KMS-11 (cell line): ENCODE data around the gene CRACDL.

Source experiments
- H2AFZ ChIP-seq: fragments of 200-600 bp; sonication (generic); 2 replicates; pipeline ENCODE4 v1.6.1; 2016; ENCODE audit warnings: antibody characterized with exemption, mixed run types, low read depth
- H3K27ac ChIP-seq: fragments of 200-600 bp; sonication (generic); 2 replicates; pipeline ENCODE4 v1.6.1; 2016; ENCODE audit warnings: mild to moderate bottlenecking, mixed run types
- H3K27me3 ChIP-seq: fragments of 200-600 bp; sonication (generic); 2 replicates; pipeline ENCODE4 v1.6.1; 2017; ENCODE audit warnings: mild to moderate bottlenecking, low read depth, mixed run types, moderate library complexity; ENCODE audit not compliant: insufficient read depth
- H3K36me3 ChIP-seq: fragments of 200-600 bp; sonication (generic); 2 replicates; pipeline ENCODE4 v1.6.1; 2017; ENCODE audit warnings: mild to moderate bottlenecking, mixed run types; ENCODE audit not compliant: insufficient read depth
- H3K4me1 ChIP-seq: fragments of 200-600 bp; sonication (generic); 2 replicates; pipeline ENCODE4 v1.6.1; 2016; ENCODE audit warnings: mild to moderate bottlenecking, low read depth, mixed run types; ENCODE audit not compliant: poor library complexity, severe bottlenecking
- H3K4me2 ChIP-seq: fragments of 200-600 bp; sonication (generic); 2 replicates; pipeline ENCODE4 v1.7.0; 2016; ENCODE audit warnings: mild to moderate bottlenecking, mixed run types
- H3K4me3 ChIP-seq: fragments of 200-600 bp; sonication (generic); IDR thresholded peaks from 2 replicates; pipeline ENCODE4 v1.6.1; 2017; ENCODE audit warnings: low read depth, low read length, mixed read lengths; ENCODE audit not compliant: insufficient read depth
- H3K79me2 ChIP-seq: fragments of 200-600 bp; sonication (generic); 2 replicates; pipeline ENCODE4 v1.6.1; 2016; ENCODE audit warnings: low read depth, mixed run types; ENCODE audit not compliant: insufficient read depth
- H3K9ac ChIP-seq: fragments of 200-600 bp; sonication (generic); 2 replicates; pipeline ENCODE4 v1.6.1; 2016; ENCODE audit warnings: mild to moderate bottlenecking, mixed run types
- H4K20me1 ChIP-seq: fragments of 200-600 bp; sonication (generic); 2 replicates; pipeline ENCODE4 v1.6.1; 2016; ENCODE audit warnings: mild to moderate bottlenecking, mixed run types; ENCODE audit not compliant: insufficient read depth
- TF ChIP-seq, protein P1 (sequence below): fragments of 200-600 bp; sonication (generic); conservative IDR thresholded peaks from 2 replicates; pipeline ENCODE4 v1.6.1; 2017; ENCODE audit warnings: low read depth, mild to moderate bottlenecking, antibody characterized with exemption, low read length, moderate library complexity, mixed read lengths

The CRACDL gene

DNA sequence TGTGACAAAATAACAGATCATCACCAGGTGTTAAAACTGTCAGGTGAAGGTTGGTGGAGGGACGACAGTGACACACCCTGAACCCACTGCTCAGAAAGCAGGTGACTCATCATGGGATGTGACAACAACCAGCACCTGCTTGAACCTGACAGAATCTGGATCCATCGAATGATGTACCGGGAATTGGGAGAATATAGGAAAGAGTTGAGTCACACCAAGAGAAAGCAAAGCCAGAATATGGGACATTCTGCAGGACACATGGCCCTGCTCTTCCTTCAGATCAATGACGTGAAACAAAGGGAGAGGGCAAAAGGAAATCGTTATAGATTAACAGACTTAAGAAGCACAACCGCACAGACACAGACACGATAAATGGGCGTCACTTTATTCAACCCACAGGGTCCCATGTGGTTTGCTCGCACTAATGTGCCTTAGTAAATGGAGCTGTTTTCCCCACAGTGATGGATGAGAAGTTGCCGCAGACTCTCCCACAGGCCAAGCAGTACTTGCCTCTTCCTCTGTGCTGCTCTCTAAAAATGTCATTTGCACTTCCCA is 100.1 kb downstream of the CRACDL start:
- TF ChIP-seq, protein P1, sequence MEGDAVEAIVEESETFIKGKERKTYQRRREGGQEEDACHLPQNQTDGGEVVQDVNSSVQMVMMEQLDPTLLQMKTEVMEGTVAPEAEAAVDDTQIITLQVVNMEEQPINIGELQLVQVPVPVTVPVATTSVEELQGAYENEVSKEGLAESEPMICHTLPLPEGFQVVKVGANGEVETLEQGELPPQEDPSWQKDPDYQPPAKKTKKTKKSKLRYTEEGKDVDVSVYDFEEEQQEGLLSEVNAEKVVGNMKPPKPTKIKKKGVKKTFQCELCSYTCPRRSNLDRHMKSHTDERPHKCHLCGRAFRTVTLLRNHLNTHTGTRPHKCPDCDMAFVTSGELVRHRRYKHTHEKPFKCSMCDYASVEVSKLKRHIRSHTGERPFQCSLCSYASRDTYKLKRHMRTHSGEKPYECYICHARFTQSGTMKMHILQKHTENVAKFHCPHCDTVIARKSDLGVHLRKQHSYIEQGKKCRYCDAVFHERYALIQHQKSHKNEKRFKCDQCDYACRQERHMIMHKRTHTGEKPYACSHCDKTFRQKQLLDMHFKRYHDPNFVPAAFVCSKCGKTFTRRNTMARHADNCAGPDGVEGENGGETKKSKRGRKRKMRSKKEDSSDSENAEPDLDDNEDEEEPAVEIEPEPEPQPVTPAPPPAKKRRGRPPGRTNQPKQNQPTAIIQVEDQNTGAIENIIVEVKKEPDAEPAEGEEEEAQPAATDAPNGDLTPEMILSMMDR: no peak
- H3K9ac ChIP-seq: no peak overlapping the region

DNA sequence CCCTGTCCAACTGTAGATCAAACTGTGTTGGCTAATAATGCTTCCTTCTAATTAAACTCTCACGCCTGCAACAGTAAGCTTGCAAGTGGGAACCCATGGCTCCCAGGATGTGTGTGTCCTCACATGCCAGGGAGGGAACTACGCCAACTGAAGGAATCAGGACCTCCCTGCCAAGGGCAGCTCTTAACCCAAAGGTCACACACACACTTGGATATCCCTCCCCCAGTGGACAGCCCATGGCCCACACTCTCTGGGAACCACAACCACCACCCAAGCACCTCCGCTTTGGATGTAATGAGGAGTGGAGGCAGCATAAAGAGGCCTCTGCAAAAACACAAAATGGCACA is 102.1 kb downstream of the CRACDL start:
- Histone ChIP-seq H3K4me2 (no peak overlapping the region), H3K36me3 (no peaks in the 10 kb centered on the region), H3K4me1 (no peaks in the 10 kb centered on the region), H4K20me1 (no peaks in the 10 kb centered on the region), H3K27me3 (no peaks in the 10 kb centered on the region), H3K4me3 (no peak overlapping the region), H2AFZ (no peak overlapping the region), H3K27ac (no peak overlapping the region), H3K9ac (no peak overlapping the region), H3K79me2 (no peaks in the 10 kb centered on the region)
- TF ChIP-seq, protein P1: no peak

More for the DNA sequence above, 100.1 kb downstream of the CRACDL start:
- Histone ChIP-seq H2AFZ (no peak overlapping the region), H3K79me2 (no peaks in the 10 kb centered on the region), H3K4me2 (no peak overlapping the region), H3K4me3 (no peak overlapping the region), H3K27ac (no peak overlapping the region), H3K36me3 (no peaks in the 10 kb centered on the region), H3K4me1 (no peaks in the 10 kb centered on the region), H3K27me3 (no peaks in the 10 kb centered on the region), H4K20me1 (no peaks in the 10 kb centered on the region)

DNA sequence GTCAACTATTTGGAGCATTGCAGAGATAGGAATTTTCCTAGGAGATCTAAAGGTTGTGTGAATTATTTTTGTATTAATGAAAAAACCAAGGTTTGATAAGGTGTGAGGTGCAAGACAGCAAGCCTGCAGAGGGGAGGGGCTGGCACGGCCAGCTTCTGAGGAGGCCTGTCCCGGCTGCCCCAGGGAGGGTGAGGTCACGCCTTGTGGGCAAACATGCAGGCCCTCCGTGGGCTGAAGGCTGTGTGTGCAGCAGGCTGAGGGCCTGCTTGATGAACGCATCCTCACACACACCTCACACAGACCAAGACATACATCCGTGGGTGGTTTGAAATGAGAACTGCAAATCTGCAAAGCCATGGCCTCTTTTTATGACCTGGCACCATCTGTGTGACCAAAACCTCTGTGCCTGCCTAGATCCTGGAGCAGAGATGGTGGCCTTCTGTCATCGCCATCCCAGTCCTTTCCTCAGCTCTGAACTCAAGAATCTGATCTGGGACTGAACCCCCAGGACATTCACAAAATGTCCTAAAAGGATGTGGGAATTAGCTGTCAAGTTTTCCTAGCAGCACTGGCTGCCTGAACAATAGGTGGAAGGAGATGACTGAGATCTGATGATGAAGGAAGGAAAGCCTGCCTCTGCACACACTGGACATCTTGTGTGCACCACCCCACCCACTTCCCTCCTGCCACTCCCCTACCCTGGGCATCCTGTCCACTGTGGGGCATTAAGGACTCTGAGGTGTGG is 102.7 kb downstream of the CRACDL start:
- TF ChIP-seq, protein P1: no peak
- Histone ChIP-seq H3K4me2 (no peak overlapping the region), H3K36me3 (no peaks in the 10 kb centered on the region), H3K4me3 (no peak overlapping the region), H3K27me3 (no peaks in the 10 kb centered on the region), H3K27ac (no peak overlapping the region), H4K20me1 (no peaks in the 10 kb centered on the region), H2AFZ (no peak overlapping the region), H3K9ac (no peak overlapping the region), H3K79me2 (no peaks in the 10 kb centered on the region), H3K4me1 (no peaks in the 10 kb centered on the region)

DNA sequence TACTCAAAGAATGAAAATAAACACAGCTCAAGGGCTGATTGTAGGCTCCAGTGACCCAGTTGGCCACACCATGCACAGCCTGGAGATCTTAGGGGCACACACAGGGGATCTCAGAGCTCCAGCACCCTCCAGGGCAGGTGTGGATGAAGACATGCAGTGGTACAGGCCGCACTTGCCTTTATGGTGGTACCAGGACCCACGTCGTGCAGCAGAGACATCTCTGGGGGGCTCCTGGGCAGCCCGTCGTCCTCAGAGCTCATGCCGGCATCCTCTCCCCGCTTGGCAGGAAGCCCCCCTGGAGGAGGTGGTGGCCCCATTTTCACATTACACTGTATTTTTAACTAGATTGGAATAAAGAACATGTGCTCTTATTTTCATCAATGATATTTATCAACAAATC is 103.9 kb downstream of the CRACDL start:
- Histone ChIP-seq H3K79me2 (no peaks in the 10 kb centered on the region), H3K4me2 (no peak overlapping the region), H2AFZ (no peak overlapping the region), H3K4me1 (no peaks in the 10 kb centered on the region), H3K36me3 (no peaks in the 10 kb centered on the region), H3K4me3 (no peak overlapping the region), H3K27ac (no peak overlapping the region), H4K20me1 (no peaks in the 10 kb centered on the region), H3K27me3 (no peaks in the 10 kb centered on the region), H3K9ac (no peak overlapping the region)
- TF ChIP-seq, protein P1: no peak
